HepG2 (cell line): Measurements from ENCODE around the gene ZNF628. TPM values are rescaled to one million over a fixed set of nuclear protein-coding genes. Genes with fewer than 3 reads are reported as not detected.

Experiments used
- ATAC-seq: fragments of 200-7000 bp; cut with Tn5 transposase; 3 replicates; pipeline ENCODE4 v1.9.1; 2020; ENCODE audit warnings: mild to moderate bottlenecking, moderate library complexity
- BruUV-seq: library from RNA; stranded (reverse); fragments of 400-500 nt; replicated peaks from 2 replicates; lab custom pipeline; 2021; lab: Mats Ljungman, UMichigan
- CTCF ChIA-PET: fragments of 300-600 bp; formaldehyde crosslinking; extraction: SDS; loops from one replicate; lab custom pipeline; 2021; ENCODE audit warnings: low total read pairs, inconsistent platforms, low intra/inter-chr PET ratio; lab: Yijun Ruan, JAX
- POLR2A ChIA-PET: fragments of 350-600 bp; sonication (Branson Sonifier 250); formaldehyde crosslinking; loops from one replicate; lab custom pipeline; 2020; ENCODE audit warnings: antibody characterized with exemption, inconsistent platforms; lab: Yijun Ruan, JAX
- DNase-seq: peaks from one replicate; pipeline ENCODE4 v3.0.0-alpha.2; 2015; ENCODE audit warnings: low spot score
- FAIRE-seq: peaks from 3 replicates; lab custom pipeline; 2011; peaks lifted over from hg19 to GRCh38; lab: Jason Lieb, UNC
- H2AFZ ChIP-seq: one replicate; pipeline ENCODE4 v1.6.1; 2011; ENCODE audit warnings: low read length, inconsistent platforms
- H3K27ac ChIP-seq: fragments of 300-600 bp; 3 replicates; pipeline ENCODE4 v1.8.0; 2011; ENCODE audit warnings: mixed run types, mild to moderate bottlenecking, mixed read lengths, low read length, inconsistent platforms; ENCODE audit not compliant: insufficient read depth; ENCODE audit errors: extremely low read length
- H3K27me3 ChIP-seq, 2 experiments: fragments of 200-600 bp in 1 of 2; 2 replicates in 1 of 2; 3 replicates in 1 of 2; pipeline versions ENCODE4 v1.6.0 to v1.8.0; 2011; ENCODE audit warnings: low read length in 2 of 2, mild to moderate bottlenecking in 2 of 2, moderate library complexity in 2 of 2, inconsistent platforms in 1 of 2; ENCODE audit not compliant: insufficient read depth in 2 of 2, control insufficient read depth in 1 of 2
- H3K36me3 ChIP-seq, 2 experiments: fragments of 200-600 bp in 1 of 2; replicated peaks in 1 of 2; 2 replicates in 1 of 2; 3 replicates in 1 of 2; pipeline versions ENCODE4 v1.5.1 to v1.8.0; 2011; ENCODE audit warnings: low read length in 2 of 2, inconsistent platforms in 1 of 2; ENCODE audit not compliant: insufficient read depth in 2 of 2, control insufficient read depth in 1 of 2
- H3K4me1 ChIP-seq: 2 replicates; pipeline ENCODE4 v1.5.1; 2012; ENCODE audit warnings: low read length, inconsistent platforms; ENCODE audit not compliant: insufficient read depth
- H3K4me2 ChIP-seq: 2 replicates; pipeline ENCODE4 v1.6.0; 2011; ENCODE audit warnings: low read depth, low read length, inconsistent platforms
- H3K4me3 ChIP-seq, 3 experiments: fragments of 200-600 bp in 1 of 3; sonication (generic), shearing (Covaris generic) in 1 of 3; replicated peaks in 1 of 3; 2 replicates each; pipeline ENCODE4 v1.5.1; 2011 to 2016; ENCODE audit warnings: low read length in 3 of 3, inconsistent platforms in 2 of 3, low read depth in 2 of 3, mild to moderate bottlenecking in 2 of 3, control low read depth in 1 of 3, mixed read lengths in 1 of 3; ENCODE audit not compliant: insufficient read depth in 1 of 3
- H3K79me2 ChIP-seq: one replicate; pipeline ENCODE4 v1.6.1; 2011; ENCODE audit warnings: low read length, inconsistent platforms; ENCODE audit not compliant: insufficient read depth
- H3K9ac ChIP-seq: 2 replicates; pipeline ENCODE4 v1.6.0; 2011; ENCODE audit warnings: mild to moderate bottlenecking, low read depth, low read length, inconsistent platforms; ENCODE audit not compliant: insufficient read depth
- H3K9me3 ChIP-seq: 2 replicates; pipeline ENCODE4 v1.5.1; 2012; ENCODE audit warnings: mild to moderate bottlenecking, low read length
- H4K20me1 ChIP-seq: 2 replicates; pipeline ENCODE4 v1.6.0; 2011; ENCODE audit warnings: inconsistent platforms, mild to moderate bottlenecking, low read length, moderate library complexity; ENCODE audit not compliant: insufficient read depth
- BRCA1 ChIP-seq: sonication (generic); formaldehyde crosslinking; IDR thresholded peaks from 2 replicates; pipeline ENCODE4 v1.4.0; 2020; ENCODE audit warnings: missing genetic modification reagents
- GATAD2A ChIP-seq: IDR thresholded peaks from 2 replicates; pipeline ENCODE4 v1.6.1; 2016
- IKZF1 ChIP-seq: fragments of 450-650 bp; IDR thresholded peaks from 2 replicates; pipeline ENCODE4 v1.7.1; 2016
- IKZF4 ChIP-seq: sonication (generic); formaldehyde crosslinking; IDR thresholded peaks from 2 replicates; pipeline ENCODE4 v1.5.1; 2020; ENCODE audit warnings: borderline replicate concordance, mild to moderate bottlenecking, low read depth, missing genetic modification reagents; ENCODE audit errors: not compliant biosample characterization
- KLF6 ChIP-seq: IDR thresholded peaks from 2 replicates; pipeline ENCODE4 v1.8.0; 2016; ENCODE audit warnings: missing biosample characterization, missing genetic modification reagents
- NBN ChIP-seq: fragments of 450-650 bp; conservative IDR thresholded peaks from 2 replicates; pipeline ENCODE4 v1.6.1; 2017
- SMC3 ChIP-seq: IDR thresholded peaks from 2 replicates; pipeline ENCODE4 v1.6.1; 2011; ENCODE audit warnings: low read length, improper control_type of control experiment
- STAG1 ChIP-seq: sonication (generic); formaldehyde crosslinking; IDR thresholded peaks from 2 replicates; pipeline ENCODE4 v1.4.0; 2020; ENCODE audit warnings: missing genetic modification reagents
- TOE1 ChIP-seq: sonication (generic); formaldehyde crosslinking; IDR thresholded peaks from 2 replicates; pipeline ENCODE4 v1.4.0; 2020; ENCODE audit warnings: mild to moderate bottlenecking, missing genetic modification reagents
- ZNF33B ChIP-seq: sonication (generic); formaldehyde crosslinking; IDR thresholded peaks from 2 replicates; pipeline ENCODE4 v1.5.1; 2020; ENCODE audit warnings: mild to moderate bottlenecking, missing genetic modification reagents
- ZNF850 ChIP-seq: sonication (generic); formaldehyde crosslinking; conservative IDR thresholded peaks from 2 replicates; pipeline ENCODE4 v1.9.0; 2021; ENCODE audit warnings: mild to moderate bottlenecking, missing genetic modification reagents
- WGBS: methylation state at CpG from one replicate; pipeline ENCODE4 v1.1.6; 2017; ENCODE audit warnings: low lambda C conversion rate; 5-methylcytosine and 5-hydroxymethylcytosine counted together
- in situ Hi-C: cut with HindIII; loops from 2 replicates; pipeline ENCODE4 v1.10.0; 2017; ENCODE audit warnings: low pct_unique_long_range_greater_than_20kb; ENCODE audit not compliant: extremely low pct_ligation_motif_present
- intact Hi-C: fragments of 100-400 bp; cut with micrococcal nuclease; formaldehyde crosslinking; loops from one replicate; pipeline ENCODE4 v1.10.0; 2022; ENCODE audit not compliant: unreplicated experiment
- polyA plus RNA-seq, 8 experiments: library from polyadenylated mRNA; depleted of rRNA in 3 of 8; stranded (reverse) in 7 of 8; unstranded in 1 of 8; fragments of >200 nt; fragmentation: Illumina TruSeq in 4 of 8; extraction: Trizol in 4 of 8; gene quantifications; 2 replicates each; pipeline versions ENCODE4 v1.2.1 to v1.2.3, GENCODE V29; 2011 to 2016; ENCODE audit warnings: low read depth in 4 of 8, missing spikeins in 1 of 8, mixed read lengths in 1 of 8; ENCODE audit not compliant: insufficient read depth in 1 of 8
- total RNA-seq, 5 experiments: library from RNA; depleted of rRNA; stranded (reverse); fragments of >200 nt; fragmentation: Illumina TruSeq; extraction: Trizol; gene quantifications; 2 replicates each; pipeline ENCODE4 v1.2.3, GENCODE V29; 2016; ENCODE audit warnings: low read depth in 1 of 5
- TF ChIP-seq, protein P1 (sequence below): sonication (generic); formaldehyde crosslinking; IDR thresholded peaks from 2 replicates; pipeline ENCODE4 v1.4.0; 2020; ENCODE audit warnings: mild to moderate bottlenecking, missing genetic modification reagents
- TF ChIP-seq, protein P2 (sequence below): sonication (generic); formaldehyde crosslinking; IDR thresholded peaks from 2 replicates; pipeline ENCODE4 v1.5.0; 2020; ENCODE audit warnings: missing genetic modification reagents, mild to moderate bottlenecking, borderline replicate concordance
- TF ChIP-seq, protein P3 (sequence below): sonication (generic); formaldehyde crosslinking; IDR thresholded peaks from 2 replicates; pipeline ENCODE4 v1.5.0; 2020; ENCODE audit warnings: mild to moderate bottlenecking, missing genetic modification reagents, moderate library complexity

The ZNF628 gene
- total and polyA plus RNA-seq, 2 of the 13 experiments (the other 11 are each of a cell fraction or from before 2014, with no cell fraction given), result 0.54 to 1.2 TPM

DNA sequence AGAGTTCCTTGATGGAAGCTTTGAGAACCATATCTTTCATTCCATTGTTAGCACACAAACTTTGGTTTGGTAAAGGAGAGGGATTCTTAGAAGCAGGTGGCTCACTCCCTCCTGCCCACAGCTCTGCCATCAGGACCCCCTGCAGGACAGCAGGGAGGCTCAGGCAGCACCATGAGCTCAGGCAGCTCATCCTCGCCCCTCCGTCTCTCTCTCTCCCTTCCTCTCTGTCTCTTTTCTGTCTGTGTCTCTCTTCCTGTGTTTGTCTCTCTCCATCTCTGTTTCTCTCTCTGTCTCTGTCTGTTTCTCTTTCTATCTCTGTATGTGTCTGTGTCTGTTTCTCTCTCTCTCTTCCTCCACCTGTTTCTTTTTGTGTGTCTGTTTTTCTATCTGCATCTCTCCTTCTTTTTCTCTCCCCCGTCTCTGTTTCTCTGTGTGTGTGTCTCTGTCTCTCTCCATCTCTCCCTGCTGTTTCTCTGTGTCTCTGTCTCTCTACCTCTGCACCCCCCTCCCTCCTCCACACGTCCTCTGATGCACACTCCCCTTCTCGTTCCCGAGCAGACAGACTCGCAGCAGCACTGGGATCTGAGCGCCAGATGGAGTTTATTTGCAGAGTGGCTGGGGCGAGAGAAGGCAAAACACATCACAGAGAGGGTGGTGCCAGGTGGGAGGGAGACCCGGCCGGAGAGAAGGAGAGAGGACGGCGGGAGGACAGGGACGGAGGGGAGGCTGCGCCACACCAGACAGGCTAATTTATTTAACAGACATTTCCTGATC lies 51.8 kb downstream of the ZNF628 start:
- Histone ChIP-seq H3K4me2 (peak overlapping the region; percentile 45), H3K27me3 (no peaks in the 10 kb centered on the region), H3K4me3 (no peak overlapping the region), H3K4me1 (peaks cover 33% of the 10 kb centered on the region), H3K36me3 (no peaks in the 10 kb centered on the region), H3K79me2 (no peaks in the 10 kb centered on the region), H2AFZ (no peak overlapping the region), H4K20me1 (no peaks in the 10 kb centered on the region), H3K9me3 (no peaks in the 10 kb centered on the region)
- ATAC-seq, result peak; percentile 59
- BruUV-seq, result no TSS peak
- CTCF ChIA-PET, result no interaction called here
- 9% methylated on average over 15 of the region's 15 CpGs for WGBS
- peak; percentile 30 for DNase-seq
- intact Hi-C loops, result no loop called here
- FAIRE-seq, result no peak
- TF ChIP-seq STAG1 (CRISPR knock-in tag) (0 out of 2 replicates have a peak, but pooled peaks have one; percentile 4), TOE1 (CRISPR knock-in tag) (no peak), BRCA1 (no peak), IKZF1 (0 out of 2 replicates have a peak, but pooled peaks have one; percentile 34), IKZF4 (CRISPR knock-in tag) (no peak), SMC3 (0 out of 2 replicates have a peak, but pooled peaks have one; percentile 11), NBN (0 out of 2 replicates have a peak, but pooled peaks have one; percentile 15), GATAD2A (CRISPR knock-in tag) (no peak), ZNF850 (CRISPR knock-in tag) (no peak), ZNF33B (CRISPR knock-in tag) (no peak), KLF6 (no peak)
- TF ChIP-seq, protein P1, sequence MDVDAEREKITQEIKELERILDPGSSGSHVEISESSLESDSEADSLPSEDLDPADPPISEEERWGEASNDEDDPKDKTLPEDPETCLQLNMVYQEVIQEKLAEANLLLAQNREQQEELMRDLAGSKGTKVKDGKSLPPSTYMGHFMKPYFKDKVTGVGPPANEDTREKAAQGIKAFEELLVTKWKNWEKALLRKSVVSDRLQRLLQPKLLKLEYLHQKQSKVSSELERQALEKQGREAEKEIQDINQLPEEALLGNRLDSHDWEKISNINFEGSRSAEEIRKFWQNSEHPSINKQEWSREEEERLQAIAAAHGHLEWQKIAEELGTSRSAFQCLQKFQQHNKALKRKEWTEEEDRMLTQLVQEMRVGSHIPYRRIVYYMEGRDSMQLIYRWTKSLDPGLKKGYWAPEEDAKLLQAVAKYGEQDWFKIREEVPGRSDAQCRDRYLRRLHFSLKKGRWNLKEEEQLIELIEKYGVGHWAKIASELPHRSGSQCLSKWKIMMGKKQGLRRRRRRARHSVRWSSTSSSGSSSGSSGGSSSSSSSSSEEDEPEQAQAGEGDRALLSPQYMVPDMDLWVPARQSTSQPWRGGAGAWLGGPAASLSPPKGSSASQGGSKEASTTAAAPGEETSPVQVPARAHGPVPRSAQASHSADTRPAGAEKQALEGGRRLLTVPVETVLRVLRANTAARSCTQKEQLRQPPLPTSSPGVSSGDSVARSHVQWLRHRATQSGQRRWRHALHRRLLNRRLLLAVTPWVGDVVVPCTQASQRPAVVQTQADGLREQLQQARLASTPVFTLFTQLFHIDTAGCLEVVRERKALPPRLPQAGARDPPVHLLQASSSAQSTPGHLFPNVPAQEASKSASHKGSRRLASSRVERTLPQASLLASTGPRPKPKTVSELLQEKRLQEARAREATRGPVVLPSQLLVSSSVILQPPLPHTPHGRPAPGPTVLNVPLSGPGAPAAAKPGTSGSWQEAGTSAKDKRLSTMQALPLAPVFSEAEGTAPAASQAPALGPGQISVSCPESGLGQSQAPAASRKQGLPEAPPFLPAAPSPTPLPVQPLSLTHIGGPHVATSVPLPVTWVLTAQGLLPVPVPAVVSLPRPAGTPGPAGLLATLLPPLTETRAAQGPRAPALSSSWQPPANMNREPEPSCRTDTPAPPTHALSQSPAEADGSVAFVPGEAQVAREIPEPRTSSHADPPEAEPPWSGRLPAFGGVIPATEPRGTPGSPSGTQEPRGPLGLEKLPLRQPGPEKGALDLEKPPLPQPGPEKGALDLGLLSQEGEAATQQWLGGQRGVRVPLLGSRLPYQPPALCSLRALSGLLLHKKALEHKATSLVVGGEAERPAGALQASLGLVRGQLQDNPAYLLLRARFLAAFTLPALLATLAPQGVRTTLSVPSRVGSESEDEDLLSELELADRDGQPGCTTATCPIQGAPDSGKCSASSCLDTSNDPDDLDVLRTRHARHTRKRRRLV (CRISPR knock-in tag), result no peak
- TF ChIP-seq, protein P2, sequence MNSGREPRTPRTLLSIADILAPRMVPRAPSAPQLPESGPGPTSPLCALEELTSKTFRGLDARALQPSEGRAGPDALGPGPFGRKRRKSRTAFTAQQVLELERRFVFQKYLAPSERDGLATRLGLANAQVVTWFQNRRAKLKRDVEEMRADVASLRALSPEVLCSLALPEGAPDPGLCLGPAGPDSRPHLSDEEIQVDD (CRISPR knock-in tag), result no peak
- TF ChIP-seq, protein P3, sequence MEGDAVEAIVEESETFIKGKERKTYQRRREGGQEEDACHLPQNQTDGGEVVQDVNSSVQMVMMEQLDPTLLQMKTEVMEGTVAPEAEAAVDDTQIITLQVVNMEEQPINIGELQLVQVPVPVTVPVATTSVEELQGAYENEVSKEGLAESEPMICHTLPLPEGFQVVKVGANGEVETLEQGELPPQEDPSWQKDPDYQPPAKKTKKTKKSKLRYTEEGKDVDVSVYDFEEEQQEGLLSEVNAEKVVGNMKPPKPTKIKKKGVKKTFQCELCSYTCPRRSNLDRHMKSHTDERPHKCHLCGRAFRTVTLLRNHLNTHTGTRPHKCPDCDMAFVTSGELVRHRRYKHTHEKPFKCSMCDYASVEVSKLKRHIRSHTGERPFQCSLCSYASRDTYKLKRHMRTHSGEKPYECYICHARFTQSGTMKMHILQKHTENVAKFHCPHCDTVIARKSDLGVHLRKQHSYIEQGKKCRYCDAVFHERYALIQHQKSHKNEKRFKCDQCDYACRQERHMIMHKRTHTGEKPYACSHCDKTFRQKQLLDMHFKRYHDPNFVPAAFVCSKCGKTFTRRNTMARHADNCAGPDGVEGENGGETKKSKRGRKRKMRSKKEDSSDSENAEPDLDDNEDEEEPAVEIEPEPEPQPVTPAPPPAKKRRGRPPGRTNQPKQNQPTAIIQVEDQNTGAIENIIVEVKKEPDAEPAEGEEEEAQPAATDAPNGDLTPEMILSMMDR, result peak; percentile 43; the same call in 1 of the 2 replicates
- TF ChIP-seq, all 625 proteins: peak for 5
- in situ Hi-C loops, result no loop called here
- H3K27ac ChIP-seq, result no peak overlapping the region
- H3K9ac ChIP-seq, result no peak overlapping the region
- POLR2A ChIA-PET, result interaction anchor here (1.1 kb wide), 1 partner anchor 71 kb away, joined by 5 read pairs; the partner anchor contains the start of gene FIZ1
